Endothelial cell of umbilical vein (primary cell): ENCODE data around the gene WDR72. TPM values are rescaled to one million over a fixed set of nuclear protein-coding genes. Genes with fewer than 3 reads are reported as not detected.

Source experiments
- BruUV-seq: library from RNA; stranded (reverse); fragments of 400-500 nt; replicated peaks from 2 replicates; lab custom pipeline; 2021; lab: Mats Ljungman, UMichigan
- CTCF ChIA-PET: fragments of 300-600, 350-600 bp; sonication (Branson Sonifier 250); formaldehyde crosslinking; loops from one replicate; lab custom pipeline; 2021; ENCODE audit warnings: antibody characterized with exemption, inconsistent platforms; lab: Charles Lee
- POLR2A ChIA-PET: fragments of 300-600, 350-600 bp; sonication (Branson Sonifier 250); formaldehyde crosslinking; loops from one replicate; lab custom pipeline; 2021; ENCODE audit warnings: antibody characterized with exemption, inconsistent platforms; lab: Charles Lee
- DNase-seq: peaks from one replicate; pipeline ENCODE4 v3.0.0-alpha.2; 2011; ENCODE audit warnings: low read depth, low spot score
- FAIRE-seq: peaks from 2 replicates; lab custom pipeline; 2011; peaks lifted over from hg19 to GRCh38; lab: Jason Lieb, UNC
- H2AFZ ChIP-seq: 2 replicates; pipeline ENCODE4 v1.6.0; 2012; ENCODE audit warnings: low read depth, low read length, control low read depth, inconsistent platforms
- H3K27ac ChIP-seq: 2 replicates; pipeline ENCODE4 v1.5.1; 2011; ENCODE audit warnings: low read depth, mild to moderate bottlenecking, control low read depth, low read length, moderate library complexity; ENCODE audit not compliant: insufficient read depth
- H3K27me3 ChIP-seq, 2 experiments: 2 replicates each; pipeline versions ENCODE4 v1.6.0 to v1.6.1; 2011; ENCODE audit warnings: low read length in 2 of 2, mixed read lengths in 1 of 2; ENCODE audit not compliant: control insufficient read depth in 2 of 2, insufficient read depth in 2 of 2
- H3K36me3 ChIP-seq, 2 experiments: 2 replicates in 1 of 2; 3 replicates in 1 of 2; pipeline ENCODE4 v1.5.1; 2011; ENCODE audit warnings: low read length in 2 of 2, mild to moderate bottlenecking in 1 of 2, moderate library complexity in 1 of 2; ENCODE audit not compliant: control insufficient read depth in 2 of 2, insufficient read depth in 2 of 2; ENCODE audit errors: extremely low read depth in 1 of 2
- H3K4me1 ChIP-seq: 3 replicates; pipeline ENCODE4 v1.5.1; 2011; ENCODE audit warnings: mild to moderate bottlenecking, low read length; ENCODE audit not compliant: control insufficient read depth, insufficient read depth; ENCODE audit errors: extremely low read depth
- H3K4me2 ChIP-seq: 2 replicates; pipeline ENCODE4 v1.6.1; 2011; ENCODE audit warnings: low read length, control low read depth, mixed read lengths; ENCODE audit not compliant: insufficient read depth
- H3K4me3 ChIP-seq, 3 experiments: fragments of 200-600 bp in 1 of 3; sonication (generic), shearing (Covaris generic) in 1 of 3; replicated peaks in 1 of 3; 2 replicates each; pipeline ENCODE4 v1.5.1; 2011 to 2016; ENCODE audit warnings: control low read depth in 3 of 3, low read length in 3 of 3, mild to moderate bottlenecking in 2 of 3, inconsistent platforms in 1 of 3, low read depth in 1 of 3, moderate library complexity in 1 of 3; ENCODE audit not compliant: insufficient read depth in 1 of 3
- H3K79me2 ChIP-seq: 2 replicates; pipeline ENCODE4 v1.6.0; 2012; ENCODE audit warnings: low read length, inconsistent platforms; ENCODE audit not compliant: control insufficient read depth, insufficient read depth
- H3K9ac ChIP-seq: replicated peaks from 2 replicates; pipeline ENCODE3; 2011; ENCODE audit warnings: low read length, control low read depth; ENCODE audit not compliant: insufficient read depth; ENCODE audit errors: extremely low read depth
- H3K9me1 ChIP-seq: replicated peaks from 3 replicates; pipeline ENCODE4 v1.6.0; 2011; ENCODE audit warnings: mild to moderate bottlenecking, low read length; ENCODE audit not compliant: control insufficient read depth, insufficient read depth; ENCODE audit errors: extremely low read depth
- H3K9me3 ChIP-seq: replicated peaks from 2 replicates; pipeline ENCODE4 v1.5.1; 2012; ENCODE audit warnings: low read length, inconsistent platforms; ENCODE audit not compliant: control insufficient read depth, insufficient read depth
- H4K20me1 ChIP-seq: replicated peaks from 2 replicates; pipeline ENCODE3; 2011; ENCODE audit warnings: mild to moderate bottlenecking, low read length; ENCODE audit not compliant: control insufficient read depth, insufficient read depth; ENCODE audit errors: extremely low read depth
- CTCF ChIP-seq, 2 donors: IDR thresholded peaks; 1 replicate in 1 of 2; 2 replicates in 1 of 2; pipeline ENCODE4 v1.5.1; 2011; ENCODE audit warnings: low read length in 2 of 2, mild to moderate bottlenecking in 2 of 2, moderate library complexity in 2 of 2, control low read depth in 1 of 2, inconsistent platforms in 1 of 2, low read depth in 1 of 2; ENCODE audit not compliant: insufficient read depth in 1 of 2; ENCODE audit errors: extremely low read depth in 1 of 2
- EZH2 ChIP-seq: IDR thresholded peaks from 2 replicates; pipeline ENCODE4 v1.6.1; 2012; ENCODE audit warnings: borderline replicate concordance, low read depth, mild to moderate bottlenecking, moderate library complexity, low read length, inconsistent platforms; ENCODE audit not compliant: severe bottlenecking
- FOS ChIP-seq: IDR thresholded peaks from 2 replicates; pipeline ENCODE4 v1.6.1; 2011; ENCODE audit warnings: mild to moderate bottlenecking, low read length, moderate library complexity, borderline replicate concordance; ENCODE audit not compliant: insufficient read depth
- GATA2 ChIP-seq: IDR thresholded peaks from 2 replicates; pipeline ENCODE4 v1.7.0; 2011; ENCODE audit warnings: low read depth, mild to moderate bottlenecking, moderate library complexity, mixed read lengths, low read length; ENCODE audit not compliant: insufficient read length, insufficient read depth
- JUN ChIP-seq: IDR thresholded peaks from 2 replicates; pipeline ENCODE4 v1.6.1; 2011; ENCODE audit warnings: borderline replicate concordance, low read depth; ENCODE audit not compliant: insufficient read length, insufficient read depth
- MAX ChIP-seq: IDR thresholded peaks from 2 replicates; pipeline ENCODE4 v1.6.1; 2011; ENCODE audit not compliant: insufficient read depth, insufficient read length
- MYC ChIP-seq: IDR thresholded peaks from one replicate; pipeline ENCODE4 v1.6.1; 2011; ENCODE audit warnings: mild to moderate bottlenecking, low read depth, low read length
- POLR2A ChIP-seq: IDR thresholded peaks from 2 replicates; pipeline ENCODE4 v1.6.1; 2012; ENCODE audit warnings: low read depth, mild to moderate bottlenecking, control low read depth, low read length
- POLR2AphosphoS5 ChIP-seq: IDR thresholded peaks from 2 replicates; pipeline ENCODE4 v1.6.1; 2012; ENCODE audit warnings: low read depth, mild to moderate bottlenecking, control low read depth, low read length, moderate library complexity; ENCODE audit not compliant: insufficient read depth
- dilution Hi-C: fragments of 300-500 bp; cut with MboI; formaldehyde crosslinking; loops from one replicate; pipeline ENCODE4 v1.15.0; 2019; ENCODE audit warnings: low sequenced_read_pairs; ENCODE audit not compliant: extremely low pct_ligation_motif_present
- intact Hi-C: fragments of 100-400 bp; cut with micrococcal nuclease; formaldehyde crosslinking; loops from one replicate; pipeline ENCODE4 v1.10.0; 2022
- polyA plus RNA-seq, 4 experiments: library from polyadenylated mRNA; depleted of rRNA in 3 of 4; stranded (reverse) in 3 of 4; unstranded in 1 of 4; fragments of >200 nt; gene quantifications; 2 replicates each; pipeline versions ENCODE4 v1.2.1 to v1.2.3, GENCODE V29; 2011 to 2012; ENCODE audit warnings: missing spikeins in 1 of 4
- total RNA-seq: library from RNA; stranded (reverse); gene quantifications from 2 replicates; pipeline ENCODE4 v1.2.3, GENCODE V29; 2021

Gene WDR72
- total and polyA plus RNA-seq, 2 donors (not counting 3 experiments of a cell fraction or from before 2014, with no cell fraction given) = not detected

GRCh38 chr15:53739187-53739586 lies 20.3 kb downstream of the WDR72 start:
- H3K27me3 ChIP-seq = no peaks in the 10 kb centered on the region
- H2AFZ ChIP-seq = no peak overlapping the region
- intact Hi-C loops (no loop called here), dilution Hi-C loops (no loop called here)
- H3K4me3 ChIP-seq = no peak overlapping the region
- no peaks in the 10 kb centered on the region for H3K79me2 ChIP-seq
- H4K20me1 ChIP-seq = no peaks in the 10 kb centered on the region
- ChIA-PET CTCF (no interaction called here), POLR2A (no interaction called here)
- no peak for TF ChIP-seq JUN
- TF ChIP-seq MAX = no peak
- TF ChIP-seq CTCF (IDR thresholded peaks at IDR 0.05; ENCODE audit: extremely low read depth in 1 of 2, insufficient read depth in 1 of 2, low read depth in 1 of 2, low read length in 2 of 2) = no peak
- no peak for TF ChIP-seq GATA2
- TF ChIP-seq POLR2A = no peak
- TF ChIP-seq POLR2AphosphoS5 = no peak
- no peak for TF ChIP-seq EZH2
- no peak for TF ChIP-seq FOS
- no peak for TF ChIP-seq MYC
- no peak for FAIRE-seq
- H3K9me3 ChIP-seq = no peaks in the 10 kb centered on the region
- no peak overlapping the region for H3K9ac ChIP-seq
- DNase-seq = no peak
- no TSS peak for BruUV-seq
- H3K36me3 ChIP-seq = no peaks in the 10 kb centered on the region
- no peak overlapping the region for H3K4me2 ChIP-seq
- no peaks in the 10 kb centered on the region for H3K4me1 ChIP-seq
- H3K27ac ChIP-seq = no peak overlapping the region
- H3K9me1 ChIP-seq = no peaks in the 10 kb centered on the region
